HG03097 (cell line): Measurements from ENCODE around the gene RPL12.

ENCODE experiments used
- ATAC-seq: cut with Tn5 transposase; IDR thresholded peaks from one replicate; pipeline ENCODE4 v1.9.1; 2021; ENCODE audit not compliant: unreplicated experiment, low FRiP score

Gene RPL12

DNA sequence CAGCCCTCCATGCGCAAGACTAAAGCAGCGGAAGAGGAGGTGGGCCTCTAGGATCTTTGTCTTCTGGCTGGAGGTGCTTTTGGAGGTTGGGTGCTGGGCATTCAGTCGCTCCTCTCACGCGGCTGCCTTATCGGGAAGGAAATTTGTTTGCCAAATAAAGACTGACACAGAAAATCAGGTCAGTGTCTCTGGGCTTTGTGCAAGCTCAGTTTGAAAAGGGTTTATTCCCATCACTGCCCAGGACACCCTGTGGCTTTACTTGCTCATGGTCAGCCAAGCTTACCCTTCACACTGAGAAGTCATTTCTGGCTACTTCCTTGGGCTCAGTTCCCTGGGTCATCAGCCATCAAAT, 43.7 kb downstream of the RPL12 start:
- ATAC-seq: no peak

DNA sequence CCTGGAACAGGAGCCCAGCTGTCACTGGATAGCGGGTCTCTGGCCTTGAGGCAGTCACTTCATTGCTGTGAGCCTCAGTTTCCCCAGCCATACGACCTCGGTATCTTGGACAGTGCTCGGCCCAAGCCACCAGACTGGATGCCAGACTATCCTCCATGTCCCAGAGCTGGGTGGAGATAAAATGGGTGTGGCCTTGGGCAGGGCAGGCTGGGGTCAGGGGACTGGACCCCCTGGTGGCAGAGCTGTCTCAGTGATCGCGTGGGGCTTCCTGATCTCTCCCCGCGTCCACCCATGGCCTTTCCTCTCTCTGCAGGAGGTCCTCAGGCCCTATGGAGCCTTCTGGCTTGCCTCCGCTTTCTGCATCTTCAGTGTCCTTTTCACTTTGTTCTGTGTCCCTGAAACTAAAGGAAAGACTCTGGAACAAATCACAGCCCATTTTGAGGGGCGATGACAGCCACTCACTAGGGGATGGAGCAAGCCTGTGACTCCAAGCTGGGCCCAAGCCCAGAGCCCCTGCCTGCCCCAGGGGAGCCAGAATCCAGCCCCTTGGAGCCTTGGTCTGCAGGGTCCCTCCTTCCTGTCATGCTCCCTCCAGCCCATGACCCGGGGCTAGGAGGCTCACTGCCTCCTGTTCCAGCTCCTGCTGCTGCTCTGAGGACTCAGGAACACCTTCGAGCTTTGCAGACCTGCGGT, 44.3 kb downstream of the RPL12 start:
- ATAC-seq: no peak

DNA sequence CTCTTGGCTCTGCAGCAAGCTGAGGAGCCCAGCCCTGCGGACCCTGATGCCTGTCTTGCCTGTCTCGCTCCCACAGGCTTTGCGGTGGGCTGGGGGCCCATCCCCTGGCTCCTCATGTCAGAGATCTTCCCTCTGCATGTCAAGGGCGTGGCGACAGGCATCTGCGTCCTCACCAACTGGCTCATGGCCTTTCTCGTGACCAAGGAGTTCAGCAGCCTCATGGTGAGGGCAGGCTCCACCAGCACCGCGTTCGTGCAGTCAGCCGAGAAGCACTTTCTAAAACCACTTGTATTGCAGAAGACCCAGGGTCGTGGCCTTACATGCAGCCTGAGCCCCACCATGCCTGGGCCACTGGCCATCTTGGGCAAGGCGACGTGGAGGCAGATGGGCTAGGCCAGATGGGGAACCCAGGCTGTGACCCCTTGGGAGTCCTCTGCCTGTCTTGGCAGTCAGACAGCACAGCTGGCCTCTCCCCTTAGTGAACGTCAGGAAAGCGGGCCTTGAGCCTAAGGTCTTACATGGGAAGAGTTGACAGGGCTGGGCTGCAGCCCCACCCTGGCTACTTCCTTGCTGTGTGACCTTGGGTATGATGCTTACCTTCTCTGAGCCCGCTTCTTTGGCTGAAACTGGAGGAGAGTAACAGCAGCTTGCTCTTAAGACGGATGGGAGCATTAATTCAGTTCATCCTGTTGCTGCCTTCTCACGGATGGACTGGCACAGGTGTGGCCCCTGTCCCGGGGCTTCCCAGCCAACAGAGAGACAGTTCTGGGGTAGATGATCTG, 45.7 kb downstream of the RPL12 start:
- ATAC-seq: no peak

DNA sequence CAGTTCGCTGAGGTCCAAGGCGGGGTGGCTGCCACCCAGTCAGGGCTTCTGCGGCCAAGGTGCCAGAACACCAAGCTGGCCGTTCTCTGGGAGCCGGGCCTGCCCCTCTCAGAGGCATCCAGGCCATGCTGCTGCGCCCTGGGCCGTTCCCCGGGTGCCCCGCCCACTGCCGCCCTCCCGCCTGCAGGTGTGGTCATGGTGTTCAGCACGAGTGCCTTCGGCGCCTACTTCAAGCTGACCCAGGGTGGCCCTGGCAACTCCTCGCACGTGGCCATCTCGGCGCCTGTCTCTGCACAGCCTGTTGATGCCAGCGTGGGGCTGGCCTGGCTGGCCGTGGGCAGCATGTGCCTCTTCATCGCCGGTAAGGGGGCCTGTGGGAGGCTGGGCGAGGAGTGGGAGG, 46.6 kb downstream of the RPL12 start:
- ATAC-seq: no peak

DNA sequence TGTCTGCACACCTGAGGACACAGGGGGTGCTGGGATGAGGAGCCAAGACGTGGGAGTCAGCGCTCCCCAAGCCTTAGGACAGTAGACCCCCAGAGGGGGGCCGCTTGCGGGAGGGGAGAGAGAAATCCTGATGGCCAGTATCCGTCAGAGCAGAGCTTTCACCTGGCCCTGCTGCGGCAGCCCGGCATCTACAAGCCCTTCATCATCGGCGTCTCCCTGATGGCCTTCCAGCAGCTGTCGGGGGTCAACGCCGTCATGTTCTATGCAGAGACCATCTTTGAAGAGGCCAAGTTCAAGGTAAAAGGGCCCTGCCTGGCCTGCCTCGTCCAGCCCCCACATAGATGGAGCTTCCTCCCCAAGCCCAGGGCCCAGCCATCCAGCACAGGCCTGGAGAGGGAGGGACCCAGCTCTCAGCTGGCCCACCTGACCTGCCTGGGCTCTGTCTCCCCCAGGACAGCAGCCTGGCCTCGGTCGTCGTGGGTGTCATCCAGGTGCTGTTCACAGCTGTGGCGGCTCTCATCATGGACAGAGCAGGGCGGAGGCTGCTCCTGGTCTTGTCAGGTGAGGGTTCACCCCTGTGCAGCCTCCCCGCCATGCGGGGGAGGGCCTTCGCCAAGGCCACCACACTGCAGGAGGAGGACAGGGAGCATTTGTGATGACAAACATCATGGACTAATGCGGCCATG, 47.6 kb downstream of the RPL12 start:
- ATAC-seq: no peak

DNA sequence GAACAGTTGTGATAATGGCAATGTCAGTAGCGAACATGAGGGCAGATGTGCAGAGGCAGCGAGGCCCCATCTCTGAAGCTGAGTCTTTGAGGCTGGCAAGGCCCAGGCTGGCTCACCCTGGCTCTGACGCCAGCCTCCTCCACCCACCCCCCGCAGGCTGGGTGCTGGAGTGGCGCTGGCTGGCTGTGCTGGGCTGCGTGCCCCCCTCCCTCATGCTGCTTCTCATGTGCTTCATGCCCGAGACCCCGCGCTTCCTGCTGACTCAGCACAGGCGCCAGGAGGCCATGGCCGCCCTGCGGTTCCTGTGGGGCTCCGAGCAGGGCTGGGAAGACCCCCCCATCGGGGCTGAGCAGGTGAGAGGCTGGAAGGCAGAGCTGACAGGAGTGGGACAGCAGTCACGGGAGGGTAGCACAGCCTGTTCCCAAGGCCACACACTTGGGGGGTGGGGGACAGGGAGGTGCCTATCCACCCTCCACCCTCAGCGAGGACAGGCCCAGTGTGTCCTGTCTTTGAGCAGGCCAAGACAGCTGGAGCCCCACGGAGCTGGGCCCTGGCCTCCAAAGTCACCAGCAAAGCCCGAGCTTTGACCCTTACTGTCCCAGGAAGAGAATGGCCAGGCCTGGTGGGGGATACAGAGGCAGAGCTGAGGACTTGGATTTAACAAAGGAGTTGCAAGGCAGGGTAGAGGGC, 48.7 kb downstream of the RPL12 start:
- no peak for ATAC-seq

DNA sequence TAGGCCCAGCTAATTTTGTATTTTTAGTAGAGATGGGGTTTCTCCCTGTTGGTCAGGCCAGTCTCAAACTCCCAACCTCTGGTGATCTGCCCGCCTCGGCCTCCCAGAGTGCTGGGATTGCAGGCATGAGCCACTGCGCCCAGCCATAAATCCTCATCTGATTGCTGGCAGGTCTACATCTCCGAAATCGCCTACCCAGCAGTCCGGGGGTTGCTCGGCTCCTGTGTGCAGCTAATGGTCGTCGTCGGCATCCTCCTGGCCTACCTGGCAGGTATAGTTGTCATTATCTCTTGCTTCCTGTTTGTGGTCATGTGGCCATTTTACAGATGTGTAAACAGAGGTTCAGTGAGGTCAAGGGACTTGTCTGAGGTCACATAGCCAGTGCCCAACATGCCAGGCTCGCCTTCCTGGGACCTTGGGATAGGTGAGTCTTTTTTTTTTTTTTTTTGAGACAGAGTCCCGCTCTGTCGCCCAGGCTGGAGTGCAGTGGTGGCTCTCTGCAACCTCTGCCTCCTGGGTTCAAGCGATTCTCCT, 51.4 kb downstream of the RPL12 start:
- no peak for ATAC-seq

DNA sequence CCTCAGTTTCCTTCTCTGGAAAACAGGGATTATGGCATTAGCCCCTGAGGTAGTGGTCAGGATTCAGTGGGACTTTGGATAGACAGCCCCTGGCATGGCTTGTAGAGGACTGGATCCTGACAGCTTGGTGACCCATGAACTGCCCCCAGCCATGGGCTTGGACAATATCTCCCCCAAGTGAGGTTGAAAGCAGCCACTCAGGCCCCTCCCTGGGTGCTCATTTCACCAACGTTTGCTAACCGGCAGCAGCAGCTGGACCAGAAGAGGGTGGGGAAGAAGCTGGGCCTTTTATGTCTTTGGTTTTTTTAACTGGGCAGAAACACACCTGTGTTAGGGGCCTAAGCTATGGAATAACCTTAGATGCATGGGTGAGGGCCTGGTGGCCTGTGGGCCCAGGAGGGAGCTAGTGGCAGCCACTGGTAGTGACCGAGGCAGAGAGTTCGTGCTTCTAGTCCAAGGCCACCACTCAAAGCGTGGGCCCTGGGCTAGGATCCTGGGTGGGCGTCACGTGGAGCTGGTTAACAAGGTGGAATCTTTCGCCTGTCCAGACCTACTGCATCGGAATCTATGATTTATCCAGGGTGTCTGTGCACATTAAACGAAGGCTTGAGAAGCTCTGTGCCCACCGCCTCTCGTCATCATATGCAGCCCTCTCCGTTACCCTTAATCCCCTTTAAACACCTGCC, 52.3 kb downstream of the RPL12 start:
- ATAC-seq: no peak

DNA sequence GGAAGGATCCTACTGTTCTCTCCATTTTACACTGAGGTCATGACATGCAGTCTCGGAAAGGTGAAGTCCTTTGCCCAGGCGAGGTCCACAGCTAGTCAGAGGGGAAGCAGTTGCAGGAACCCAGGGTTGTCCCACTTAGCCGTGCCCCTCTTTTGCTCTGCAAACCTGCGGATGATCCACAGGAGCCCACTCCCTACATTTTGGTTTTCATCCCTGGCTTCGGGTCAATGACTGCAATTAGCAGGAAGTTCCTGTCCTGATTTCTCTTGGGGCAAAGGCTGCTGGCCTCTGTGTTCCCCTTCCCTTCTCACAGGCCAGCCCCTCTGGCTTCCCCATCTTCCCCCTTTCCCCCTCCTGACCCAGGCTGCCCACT, 52.9 kb downstream of the RPL12 start:
- ATAC-seq: no peak
